ENCODE measurements around the gene ADAMTS7. TPM values are rescaled to one million over a fixed set of nuclear protein-coding genes. Genes with fewer than 3 reads are reported as not detected.
"Not testable (repeated sequence)": the region's sequence is repeated elsewhere in the genome, so short reads cannot be mapped to it uniquely, and the experiment has no call there.

The ADAMTS7 gene
- total RNA-seq, 1 donor from 2014 or later = 51.9 TPM

GRCh38 chr15:78788016-78788660 lies 23.1 kb downstream of the ADAMTS7 start:
- Mint-ChIP-seq H3K4me1 (ENCODE audit: unreplicated experiment) (no peaks in the 10 kb centered on the region), H3K27me3 (no peaks in the 10 kb centered on the region), H3K9me3 (no peaks in the 10 kb centered on the region), H3K4me3 (no peak overlapping the region), H3K36me3 (peaks cover 16% of the 10 kb centered on the region), H3K27ac (no peak overlapping the region)
- TF ChIP-seq CTCF (conservative IDR thresholded peaks at IDR 0.05) = no peak
- DNase-seq (ENCODE audit: extremely low spot score, unreplicated experiment) = no peak

- not testable (repeated sequence) for H3K4me1 Mint-ChIP-seq (ENCODE audit: unreplicated experiment); H3K27me3 Mint-ChIP-seq; H3K4me3 Mint-ChIP-seq; H3K9me3 Mint-ChIP-seq; DNase-seq (ENCODE audit: extremely low spot score, unreplicated experiment); H3K27ac Mint-ChIP-seq
- H3K36me3 Mint-ChIP-seq = peaks cover 10% of the 10 kb centered on the region
Measured at GRCh38 chr15:78782402-78782801, 28.9 kb downstream of the ADAMTS7 start.

- not testable (repeated sequence) for H3K4me1 Mint-ChIP-seq (ENCODE audit: unreplicated experiment); DNase-seq (ENCODE audit: extremely low spot score, unreplicated experiment); H3K36me3 Mint-ChIP-seq; H3K4me3 Mint-ChIP-seq; H3K9me3 Mint-ChIP-seq; H3K27ac Mint-ChIP-seq; H3K27me3 Mint-ChIP-seq
Measured at GRCh38 chr15:78781381-78781780, 29.9 kb downstream of the ADAMTS7 start.

GRCh38 chr15:78779975-78780374 lies 31.3 kb downstream of the ADAMTS7 start:
- not testable (repeated sequence) for H3K4me1 Mint-ChIP-seq (ENCODE audit: unreplicated experiment); H3K9me3 Mint-ChIP-seq; H3K36me3 Mint-ChIP-seq; H3K4me3 Mint-ChIP-seq; H3K27ac Mint-ChIP-seq; H3K27me3 Mint-ChIP-seq; DNase-seq (ENCODE audit: extremely low spot score, unreplicated experiment)

GRCh38 chr15:78779176-78779785 lies 32.0 kb downstream of the ADAMTS7 start:
- H3K36me3 Mint-ChIP-seq; DNase-seq (ENCODE audit: extremely low spot score, unreplicated experiment); H3K27me3 Mint-ChIP-seq; H3K4me3 Mint-ChIP-seq; H3K9me3 Mint-ChIP-seq; H3K27ac Mint-ChIP-seq; H3K4me1 Mint-ChIP-seq (ENCODE audit: unreplicated experiment): not testable (repeated sequence)

- no peak for TF ChIP-seq CTCF (conservative IDR thresholded peaks at IDR 0.05)
- no peak overlapping the region for H3K4me3 Mint-ChIP-seq
- no peak overlapping the region for H3K27ac Mint-ChIP-seq
- H3K27me3 Mint-ChIP-seq = no peaks in the 10 kb centered on the region
- H3K36me3 Mint-ChIP-seq = no peaks in the 10 kb centered on the region
- no peak for DNase-seq (ENCODE audit: extremely low spot score, unreplicated experiment)
- no peaks in the 10 kb centered on the region for H3K9me3 Mint-ChIP-seq
- H3K4me1 Mint-ChIP-seq (ENCODE audit: unreplicated experiment) = no peaks in the 10 kb centered on the region
Measured at GRCh38 chr15:78778422-78778821, 32.8 kb downstream of the ADAMTS7 start.

GRCh38 chr15:78777953-78778345 lies 33.3 kb downstream of the ADAMTS7 start:
- not testable (repeated sequence) for H3K9me3 Mint-ChIP-seq; H3K36me3 Mint-ChIP-seq; H3K4me3 Mint-ChIP-seq; H3K27me3 Mint-ChIP-seq; H3K27ac Mint-ChIP-seq; DNase-seq (ENCODE audit: extremely low spot score, unreplicated experiment); H3K4me1 Mint-ChIP-seq (ENCODE audit: unreplicated experiment)

GRCh38 chr15:78777290-78777952 lies 33.8 kb downstream of the ADAMTS7 start:
- not testable (repeated sequence) for DNase-seq (ENCODE audit: extremely low spot score, unreplicated experiment); H3K36me3 Mint-ChIP-seq; H3K4me1 Mint-ChIP-seq (ENCODE audit: unreplicated experiment); H3K4me3 Mint-ChIP-seq; H3K27me3 Mint-ChIP-seq; H3K9me3 Mint-ChIP-seq; H3K27ac Mint-ChIP-seq

- H3K27me3 Mint-ChIP-seq; H3K4me3 Mint-ChIP-seq; H3K27ac Mint-ChIP-seq; H3K36me3 Mint-ChIP-seq; DNase-seq (ENCODE audit: extremely low spot score, unreplicated experiment); H3K4me1 Mint-ChIP-seq (ENCODE audit: unreplicated experiment); H3K9me3 Mint-ChIP-seq: not testable (repeated sequence)
Measured at GRCh38 chr15:78776046-78776925, 35.0 kb downstream of the ADAMTS7 start.

All from type B pancreatic cell (in vitro differentiated cells).